Fibroblast of lung (primary cell): ENCODE data around the gene CEP63. TPM values are rescaled to one million over a fixed set of nuclear protein-coding genes. Genes with fewer than 3 reads are reported as not detected.

Experiments
- DNase-seq, 2 donors: peaks; one replicate each; pipeline versions ENCODE4 v3.0.0 to v3.0.0-alpha.2; 2010; ENCODE audit warnings: low read depth in 2 of 2
- H2AFZ ChIP-seq: 2 replicates; pipeline ENCODE4 v1.5.1; 2012; ENCODE audit warnings: low read length, control low read depth, inconsistent platforms
- H3K27ac ChIP-seq: 2 replicates; pipeline ENCODE4 v1.5.1; 2011; ENCODE audit warnings: low read length, control low read depth; ENCODE audit not compliant: insufficient read depth
- H3K27me3 ChIP-seq: 2 replicates; pipeline ENCODE4 v1.5.1; 2011; ENCODE audit warnings: mild to moderate bottlenecking, low read length; ENCODE audit not compliant: control insufficient read depth, insufficient read depth
- H3K36me3 ChIP-seq: 2 replicates; pipeline ENCODE4 v1.5.1; 2011; ENCODE audit warnings: low read length; ENCODE audit not compliant: control insufficient read depth, insufficient read depth
- H3K4me1 ChIP-seq: 2 replicates; pipeline ENCODE4 v1.5.1; 2011; ENCODE audit warnings: low read length; ENCODE audit not compliant: control insufficient read depth, insufficient read depth; ENCODE audit errors: extremely low read depth
- H3K4me2 ChIP-seq: 2 replicates; pipeline ENCODE4 v1.5.1; 2011; ENCODE audit warnings: low read length, control low read depth; ENCODE audit not compliant: insufficient read depth; ENCODE audit errors: extremely low read depth
- H3K4me3 ChIP-seq, 4 experiments: fragments of 200-600 bp in 1 of 4; sonication (generic) in 1 of 4; replicated peaks in 1 of 4; 2 replicates each; pipeline ENCODE4 v1.5.1; 2011 to 2016; ENCODE audit warnings: low read length in 4 of 4, low read depth in 3 of 4, mild to moderate bottlenecking in 3 of 4, control low read depth in 2 of 4, inconsistent platforms in 1 of 4, mixed read lengths in 1 of 4; ENCODE audit not compliant: insufficient read depth in 1 of 4; ENCODE audit errors: control extremely low read depth in 1 of 4
- H3K79me2 ChIP-seq: 2 replicates; pipeline ENCODE4 v1.5.1; 2012; ENCODE audit warnings: mild to moderate bottlenecking, low read length, inconsistent platforms; ENCODE audit not compliant: control insufficient read depth, insufficient read depth
- H3K9ac ChIP-seq: 2 replicates; pipeline ENCODE4 v1.5.1; 2011; ENCODE audit warnings: mild to moderate bottlenecking, low read length, control low read depth; ENCODE audit not compliant: insufficient read depth
- H3K9me3 ChIP-seq: 2 replicates; pipeline ENCODE4 v1.5.1; 2012; ENCODE audit warnings: low read depth, low read length; ENCODE audit not compliant: control insufficient read depth, insufficient read depth
- H4K20me1 ChIP-seq: 2 replicates; pipeline ENCODE4 v1.5.1; 2011; ENCODE audit warnings: low read length; ENCODE audit not compliant: control insufficient read depth, insufficient read depth; ENCODE audit errors: extremely low read depth
- EZH2 ChIP-seq: IDR thresholded peaks from 2 replicates; pipeline ENCODE4 v1.5.1; 2012; ENCODE audit warnings: low read length, control low read depth, mild to moderate bottlenecking; ENCODE audit errors: missing control alignments
- polyA plus RNA-seq, 2 donors: library from polyadenylated mRNA; depleted of rRNA in 1 of 2; stranded (reverse) in 1 of 2; unstranded in 1 of 2; fragments of >200 nt; gene quantifications; 2 replicates each; pipeline ENCODE4 v1.2.1, GENCODE V29; 2011 to 2012; ENCODE audit warnings: missing spikeins in 1 of 2
- total RNA-seq: library from RNA; depleted of rRNA; stranded (reverse); fragments of >200 nt; gene quantifications from 2 replicates; pipeline ENCODE4 v1.2.1, GENCODE V29; 2014
- TF ChIP-seq, protein P1 (sequence below), 2 donors: IDR thresholded peaks in 1 of 2; conservative IDR thresholded peaks in 1 of 2; 1 replicate in 1 of 2; 2 replicates in 1 of 2; pipeline ENCODE4 v1.5.1; 2011 to 2012; ENCODE audit warnings: low read length in 2 of 2, control low read depth in 1 of 2, inconsistent platforms in 1 of 2, low read depth in 1 of 2, mild to moderate bottlenecking in 1 of 2

CEP63 gene
- total and polyA plus RNA-seq, 2 donors (not counting 1 experiment from before 2014, with no cell fraction given), result 22.3 to 26.4 TPM

DNA sequence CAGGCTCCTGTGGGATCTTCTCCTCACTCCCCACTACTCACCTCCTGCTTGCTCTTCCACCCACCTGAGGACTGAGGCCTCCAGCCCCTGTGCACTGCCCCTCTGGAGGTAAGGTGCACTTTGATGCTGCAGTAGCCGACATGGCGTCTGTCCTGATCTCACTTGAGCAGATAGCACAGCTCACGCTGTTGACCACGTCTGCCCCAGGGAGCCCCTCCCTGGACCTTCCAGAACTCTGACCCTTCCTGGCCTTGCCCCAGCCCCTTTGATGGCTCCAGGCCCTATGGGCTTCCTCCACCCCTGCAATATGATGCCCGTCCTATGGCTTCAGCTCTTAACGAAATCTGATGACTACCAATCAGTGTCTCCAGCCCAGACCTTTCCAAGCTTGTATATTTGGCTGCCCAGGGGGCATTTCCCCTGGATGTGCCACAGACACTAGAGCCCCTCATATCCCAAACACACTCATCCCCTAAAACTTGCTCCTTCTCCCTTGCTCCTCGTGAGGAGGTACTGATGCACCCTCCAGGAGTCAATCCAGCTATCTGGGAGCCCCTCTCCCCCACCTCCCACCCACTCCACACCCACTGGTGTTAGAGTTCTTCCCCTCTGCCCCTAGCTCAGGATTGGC lies 137.9 kb downstream of the CEP63 start:
- no peaks in the 10 kb centered on the region for H3K79me2 ChIP-seq
- H3K4me2 ChIP-seq, result no peak overlapping the region
- H4K20me1 ChIP-seq, result no peaks in the 10 kb centered on the region
- H3K4me3 ChIP-seq, result no peak overlapping the region
- no peak overlapping the region for H3K9ac ChIP-seq
- no peak for DNase-seq
- H3K36me3 ChIP-seq, result no peaks in the 10 kb centered on the region
- no peaks in the 10 kb centered on the region for H3K27me3 ChIP-seq
- H3K27ac ChIP-seq, result no peak overlapping the region
- no peak for TF ChIP-seq EZH2
- TF ChIP-seq, protein P1, sequence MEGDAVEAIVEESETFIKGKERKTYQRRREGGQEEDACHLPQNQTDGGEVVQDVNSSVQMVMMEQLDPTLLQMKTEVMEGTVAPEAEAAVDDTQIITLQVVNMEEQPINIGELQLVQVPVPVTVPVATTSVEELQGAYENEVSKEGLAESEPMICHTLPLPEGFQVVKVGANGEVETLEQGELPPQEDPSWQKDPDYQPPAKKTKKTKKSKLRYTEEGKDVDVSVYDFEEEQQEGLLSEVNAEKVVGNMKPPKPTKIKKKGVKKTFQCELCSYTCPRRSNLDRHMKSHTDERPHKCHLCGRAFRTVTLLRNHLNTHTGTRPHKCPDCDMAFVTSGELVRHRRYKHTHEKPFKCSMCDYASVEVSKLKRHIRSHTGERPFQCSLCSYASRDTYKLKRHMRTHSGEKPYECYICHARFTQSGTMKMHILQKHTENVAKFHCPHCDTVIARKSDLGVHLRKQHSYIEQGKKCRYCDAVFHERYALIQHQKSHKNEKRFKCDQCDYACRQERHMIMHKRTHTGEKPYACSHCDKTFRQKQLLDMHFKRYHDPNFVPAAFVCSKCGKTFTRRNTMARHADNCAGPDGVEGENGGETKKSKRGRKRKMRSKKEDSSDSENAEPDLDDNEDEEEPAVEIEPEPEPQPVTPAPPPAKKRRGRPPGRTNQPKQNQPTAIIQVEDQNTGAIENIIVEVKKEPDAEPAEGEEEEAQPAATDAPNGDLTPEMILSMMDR (conservative IDR thresholded peaks at IDR 0.05 in 1 of 2, IDR thresholded peaks at IDR 0.05 in 1 of 2; ENCODE audit: low read depth in 1 of 2, low read length in 2 of 2), result no peak
- H3K4me1 ChIP-seq, result no peaks in the 10 kb centered on the region
- H3K9me3 ChIP-seq, result no peaks in the 10 kb centered on the region
- no peak overlapping the region for H2AFZ ChIP-seq

Other genes starting within 250 kb of the CEP63 start
- 102 and 112 TPM in 2 replicates for gene RYK, start 235.2 kb upstream of the CEP63 start, total RNA-seq
- 40.5 and 60.6 TPM in 2 replicates for gene RYK, start 235.2 kb upstream of the CEP63 start, polyA plus RNA-seq
- gene AMOTL2, start 111.6 kb upstream of the CEP63 start, total RNA-seq, result 58.6 and 74.6 TPM in 2 replicates
- gene AMOTL2, start 111.6 kb upstream of the CEP63 start, polyA plus RNA-seq, result 68.9 and 97.0 TPM in 2 replicates
- 91.7 and 93.3 TPM in 2 replicates for gene ANAPC13, start 72 bp upstream of the CEP63 start, total RNA-seq
- 110 and 145 TPM in 2 replicates for gene ANAPC13, start 72 bp upstream of the CEP63 start, polyA plus RNA-seq
- under 0.01 and 0.51 TPM in 2 replicates for gene KY, start 165.0 kb downstream of the CEP63 start, total RNA-seq
- 0.12 and 0.35 TPM in 2 replicates for gene KY, start 165.0 kb downstream of the CEP63 start, polyA plus RNA-seq